Heart left ventricle (tissue), 13 donors: ENCODE results near the gene ARL4C.

Experiments
- CTCF ChIP-seq, 12 donors: fragments of 200-600 bp; sonication (generic) in 4 of 12; IDR thresholded peaks; one replicate each; pipeline versions ENCODE4 v1.5.0 to v1.8.0; 2018 to 2022; ENCODE audit warnings: antibody characterized with exemption in 12 of 12, mild to moderate bottlenecking in 5 of 12
- POLR2A ChIP-seq, 2 donors: fragments of 450-650 bp; IDR thresholded peaks; one replicate each; pipeline ENCODE4 v1.6.1; 2017; ENCODE audit warnings: antibody characterized with exemption in 2 of 2, mild to moderate bottlenecking in 2 of 2, moderate library complexity in 2 of 2
- donor health status: ischemic (EF 13 %, LVEDD 7.1; RV severe dilation, severe dysfunction).
- donor health status: DM: no; HTN: yes; CAD: no.
- donor health status: DM: no; HTN: no; CAD: no.
- donor health status: ischemic (EF 25% LVEDD 6.9; RV normal size, moderate dysfunction).
- donor health status: ischemic (EF 25% LVEDD 5.7; RV mildly dilated, moderate dysfunction).
- donor health status: ischemic (EF 35%, LVEDD 5.7; RV mildly dilated, moderate dysfunction).
- donor health status: nonischemic (EF 11% LVEDD 7.7; RV severe dilation, severe dysfunction).
- donor health status: DM: yes; HTN: yes; CAD: no.
- donor health status: PGD.
- donor health status: ischemic (EF 29% LVEDD 5.4; RV normal size, mild dysfunction).
- donor health status: nonischemic (EF 23%, LVEDD 6.1; RV moderate dilation, normal function).

GRCh38 chr2:234469972-234470371 lies 26.9 kb downstream of the ARL4C start:
- no peak for TF ChIP-seq CTCF (IDR thresholded peaks at IDR 0.05)
- TF ChIP-seq POLR2A (IDR thresholded peaks at IDR 0.05) = no peak
